GM23338 (cell line): Measurements from ENCODE around the gene MAD1L1. TPM values are rescaled to one million over a fixed set of nuclear protein-coding genes. Genes with fewer than 3 reads are reported as not detected.

Source experiments
- ATAC-seq: fragments of 200-7000 bp; cut with Tn5 transposase; 3 replicates; pipeline ENCODE4 v1.9.1; 2020
- DNase-seq: peaks from one replicate; pipeline ENCODE4 v3.0.0-alpha.2; 2015; ENCODE audit warnings: low spot score
- H2AFZ ChIP-seq: fragments of 200-600 bp; sonication (generic); 2 replicates; pipeline ENCODE4 v1.8.0; 2016; ENCODE audit warnings: antibody characterized with exemption, mild to moderate bottlenecking, moderate library complexity
- H3F3A ChIP-seq: fragments of 200-600 bp; sonication (generic); replicated peaks from 2 replicates; pipeline ENCODE4 v1.8.0; 2017; ENCODE audit warnings: antibody characterized with exemption, mixed run types, low read depth
- H3K27ac ChIP-seq: fragments of 200-600 bp; sonication (generic); 2 replicates; pipeline ENCODE4 v1.6.1; 2016; ENCODE audit warnings: low read depth
- H3K27me3 ChIP-seq: fragments of 200-600 bp; sonication (generic); 2 replicates; pipeline ENCODE4 v1.8.0; 2016; ENCODE audit warnings: mild to moderate bottlenecking, mixed run types, moderate library complexity; ENCODE audit not compliant: insufficient read depth
- H3K36me3 ChIP-seq: fragments of 200-600 bp; sonication (generic); 2 replicates; pipeline ENCODE4 v1.8.0; 2016; ENCODE audit warnings: mild to moderate bottlenecking; ENCODE audit not compliant: insufficient read depth
- H3K4me1 ChIP-seq: fragments of 200-600 bp; sonication (generic); 2 replicates; pipeline ENCODE4 v1.8.0; 2016; ENCODE audit warnings: mild to moderate bottlenecking, moderate library complexity; ENCODE audit not compliant: insufficient read depth
- H3K4me2 ChIP-seq: fragments of 200-600 bp; sonication (generic); 2 replicates; pipeline ENCODE4 v1.7.1; 2017; ENCODE audit warnings: mixed run types
- H3K4me3 ChIP-seq: fragments of 200-600 bp; sonication (generic); 2 replicates; pipeline ENCODE4 v1.6.1; 2016; ENCODE audit warnings: mixed run types
- H3K79me2 ChIP-seq: fragments of 200-600 bp; sonication (generic); replicated peaks from 2 replicates; pipeline ENCODE4 v1.8.0; 2017; ENCODE audit warnings: mild to moderate bottlenecking; ENCODE audit not compliant: insufficient read depth
- H3K9me2 ChIP-seq: fragments of 200-600 bp; sonication (generic); 2 replicates; pipeline ENCODE4 v1.8.0; 2017; ENCODE audit not compliant: insufficient read depth
- H4K20me1 ChIP-seq: fragments of 200-600 bp; sonication (generic); replicated peaks from 2 replicates; pipeline ENCODE4 v1.8.0; 2017; ENCODE audit warnings: mild to moderate bottlenecking; ENCODE audit not compliant: insufficient read depth
- H3K27ac Mint-ChIP-seq: 2 replicates; pipeline ENCODE4 v1.8.0; 2020; ENCODE audit warnings: inconsistent platforms, mild to moderate bottlenecking, moderate library complexity, mixed read lengths
- H3K27me3 Mint-ChIP-seq: 3 replicates; pipeline ENCODE4 v1.8.0; 2022; ENCODE audit warnings: low read depth, mild to moderate bottlenecking, moderate library complexity, mixed read lengths, inconsistent platforms; ENCODE audit not compliant: insufficient read depth, poor library complexity
- H3K36me3 Mint-ChIP-seq: 3 replicates; pipeline ENCODE4 v1.8.0; 2021; ENCODE audit warnings: low read depth, mild to moderate bottlenecking, inconsistent platforms, moderate library complexity, mixed read lengths
- H3K4me1 Mint-ChIP-seq: 3 replicates; pipeline ENCODE4 v1.8.0; 2020; ENCODE audit warnings: mild to moderate bottlenecking, inconsistent platforms, mixed read lengths
- H3K4me3 Mint-ChIP-seq: 3 replicates; pipeline ENCODE4 v1.8.0; 2021; ENCODE audit warnings: moderate library complexity, mild to moderate bottlenecking, inconsistent platforms, mixed read lengths
- H3K9me3 Mint-ChIP-seq: 3 replicates; pipeline ENCODE4 v1.8.0; 2020; ENCODE audit warnings: moderate library complexity, mild to moderate bottlenecking, inconsistent platforms, mixed read lengths
- CREB1 ChIP-seq: fragments of 250-450 bp; sonication (Bioruptor Pico); IDR thresholded peaks from 2 replicates; pipeline ENCODE4 v1.5.0; 2020; ENCODE audit warnings: low read depth, mild to moderate bottlenecking, moderate library complexity
- CTCF ChIP-seq, 2 experiments: fragments of 200-600 bp in 1 of 2; sonication (generic) in 1 of 2; conservative IDR thresholded peaks; 2 replicates each; pipeline versions ENCODE4 v1.5.1 to v1.6.1; 2016 to 2017; ENCODE audit warnings: antibody characterized with exemption in 2 of 2, low read depth in 2 of 2, mild to moderate bottlenecking in 2 of 2, moderate library complexity in 1 of 2
- ETS1 ChIP-seq: IDR thresholded peaks from 2 replicates; pipeline ENCODE4 v1.6.1; 2016; ENCODE audit warnings: antibody characterized with exemption
- EZH2 ChIP-seq: fragments of 200-600 bp; sonication (generic); IDR thresholded peaks from one replicate; pipeline ENCODE4 v1.8.0; 2017; ENCODE audit warnings: antibody characterized with exemption, mild to moderate bottlenecking, low read depth; ENCODE audit not compliant: unreplicated experiment
- EZH2phosphoT487 ChIP-seq: fragments of 200-600 bp; sonication (generic); IDR thresholded peaks from one replicate; pipeline ENCODE4 v1.8.1; 2018; ENCODE audit warnings: antibody characterized with exemption; ENCODE audit not compliant: unreplicated experiment
- JUNB ChIP-seq: IDR thresholded peaks from one replicate; pipeline ENCODE4 v1.6.1; 2016; ENCODE audit warnings: antibody characterized with exemption; ENCODE audit not compliant: unreplicated experiment
- NANOG ChIP-seq: IDR thresholded peaks from 2 replicates; pipeline ENCODE4 v1.6.1; 2016; ENCODE audit warnings: antibody characterized with exemption, borderline replicate concordance
- POLR2AphosphoS5 ChIP-seq: IDR thresholded peaks from 2 replicates; pipeline ENCODE4 v1.6.1; 2016; ENCODE audit warnings: antibody characterized with exemption, low read depth
- STAT1 ChIP-seq: IDR thresholded peaks from one replicate; pipeline ENCODE4 v1.6.1; 2016; ENCODE audit warnings: antibody characterized with exemption; ENCODE audit not compliant: unreplicated experiment
- ZNF114 ChIP-seq: fragments of 250-450 bp; sonication (Bioruptor Pico); IDR thresholded peaks from 2 replicates; pipeline ENCODE4 v1.5.0; 2020; ENCODE audit warnings: mild to moderate bottlenecking, moderate library complexity
- polyA plus RNA-seq: library from polyadenylated mRNA; unstranded; fragments of >200 nt; fragmentation: Nextera tagmentation; extraction: Ambion mirVana; gene quantifications from 2 replicates; pipeline ENCODE4 v1.2.1, GENCODE V29; 2016
- total RNA-seq: library from RNA; depleted of rRNA; stranded (reverse); fragments of >200 nt; shearing (Covaris generic); gene quantifications from 2 replicates; pipeline ENCODE4 v1.2.3, GENCODE V29; 2014
- TF ChIP-seq, protein P1 (sequence below): IDR thresholded peaks from one replicate; pipeline ENCODE4 v1.6.1; 2018; ENCODE audit warnings: antibody characterized with exemption; ENCODE audit not compliant: unreplicated experiment

Gene MAD1L1
- total and polyA plus RNA-seq, 2 experiments from 2014 or later = 40.3 to 59.3 TPM

DNA sequence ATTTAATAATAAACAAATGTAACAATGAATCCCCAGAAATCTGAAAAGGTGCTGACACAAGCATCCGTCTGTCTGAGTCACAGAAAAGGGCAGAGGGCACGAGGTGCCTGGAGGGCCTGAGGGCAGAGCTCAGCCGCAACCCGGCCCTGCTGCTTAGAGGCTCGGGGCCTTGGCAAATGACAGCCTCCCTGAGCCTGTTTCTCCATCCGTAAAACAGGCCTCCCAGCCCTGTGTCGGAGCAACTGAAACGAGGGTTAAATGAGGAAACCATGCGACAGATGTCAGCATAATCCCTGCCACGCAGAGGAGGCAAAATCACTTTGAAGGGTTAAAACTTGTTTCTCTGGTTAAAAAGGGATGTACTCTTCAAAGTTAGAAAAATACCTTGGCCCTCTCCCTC lies 34.2 kb upstream of the MAD1L1 start:
- Mint-ChIP-seq H3K4me1 (peaks cover 6% of the 10 kb centered on the region), H3K27me3 (peaks cover 5% of the 10 kb centered on the region), H3K4me3 (no peak overlapping the region; the same call in 2 of the 3 replicates), H3K9me3 (peaks cover 11% of the 10 kb centered on the region), H3K27ac (no peak overlapping the region), H3K36me3 (peaks cover 38% of the 10 kb centered on the region)
- H3K4me1 ChIP-seq = peaks cover 14% of the 10 kb centered on the region; the same call in 1 of the 2 replicates
- H4K20me1 ChIP-seq = no peaks in the 10 kb centered on the region
- ATAC-seq = no peak
- H3K27ac ChIP-seq = no peak overlapping the region
- H3K36me3 ChIP-seq = no peaks in the 10 kb centered on the region
- no peaks in the 10 kb centered on the region for H3K79me2 ChIP-seq
- H3K4me3 ChIP-seq = no peak overlapping the region
- DNase-seq = no peak
- H2AFZ ChIP-seq = no peak overlapping the region
- TF ChIP-seq, protein P1, sequence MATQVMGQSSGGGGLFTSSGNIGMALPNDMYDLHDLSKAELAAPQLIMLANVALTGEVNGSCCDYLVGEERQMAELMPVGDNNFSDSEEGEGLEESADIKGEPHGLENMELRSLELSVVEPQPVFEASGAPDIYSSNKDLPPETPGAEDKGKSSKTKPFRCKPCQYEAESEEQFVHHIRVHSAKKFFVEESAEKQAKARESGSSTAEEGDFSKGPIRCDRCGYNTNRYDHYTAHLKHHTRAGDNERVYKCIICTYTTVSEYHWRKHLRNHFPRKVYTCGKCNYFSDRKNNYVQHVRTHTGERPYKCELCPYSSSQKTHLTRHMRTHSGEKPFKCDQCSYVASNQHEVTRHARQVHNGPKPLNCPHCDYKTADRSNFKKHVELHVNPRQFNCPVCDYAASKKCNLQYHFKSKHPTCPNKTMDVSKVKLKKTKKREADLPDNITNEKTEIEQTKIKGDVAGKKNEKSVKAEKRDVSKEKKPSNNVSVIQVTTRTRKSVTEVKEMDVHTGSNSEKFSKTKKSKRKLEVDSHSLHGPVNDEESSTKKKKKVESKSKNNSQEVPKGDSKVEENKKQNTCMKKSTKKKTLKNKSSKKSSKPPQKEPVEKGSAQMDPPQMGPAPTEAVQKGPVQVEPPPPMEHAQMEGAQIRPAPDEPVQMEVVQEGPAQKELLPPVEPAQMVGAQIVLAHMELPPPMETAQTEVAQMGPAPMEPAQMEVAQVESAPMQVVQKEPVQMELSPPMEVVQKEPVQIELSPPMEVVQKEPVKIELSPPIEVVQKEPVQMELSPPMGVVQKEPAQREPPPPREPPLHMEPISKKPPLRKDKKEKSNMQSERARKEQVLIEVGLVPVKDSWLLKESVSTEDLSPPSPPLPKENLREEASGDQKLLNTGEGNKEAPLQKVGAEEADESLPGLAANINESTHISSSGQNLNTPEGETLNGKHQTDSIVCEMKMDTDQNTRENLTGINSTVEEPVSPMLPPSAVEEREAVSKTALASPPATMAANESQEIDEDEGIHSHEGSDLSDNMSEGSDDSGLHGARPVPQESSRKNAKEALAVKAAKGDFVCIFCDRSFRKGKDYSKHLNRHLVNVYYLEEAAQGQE = no peak
- TF ChIP-seq CREB1 = no peak
- TF ChIP-seq ZNF114 (CRISPR knock-in tag) = no peak
- TF ChIP-seq EZH2phosphoT487 = no peak
- no peak for TF ChIP-seq JUNB
- no peak for TF ChIP-seq ETS1
- TF ChIP-seq POLR2AphosphoS5 = no peak
- TF ChIP-seq EZH2 = no peak
- no peak for TF ChIP-seq CTCF (conservative IDR thresholded peaks at IDR 0.05; ENCODE audit: low read depth in 2 of 2)
- TF ChIP-seq STAT1 = no peak
- TF ChIP-seq NANOG = no peak
- H3K27me3 ChIP-seq = no peaks in the 10 kb centered on the region
- H3K9me2 ChIP-seq = no peaks in the 10 kb centered on the region
- no peak overlapping the region for H3K4me2 ChIP-seq
- H3F3A ChIP-seq = 0 out of 2 replicates have a peak, but pooled peaks cover 3% of the 10 kb centered on the region
